22Rv1 (cell line): ENCODE results near the gene OR7E24.

Experiments
- H3K27ac ChIP-seq: fragments of 450-650 bp; 2 replicates; pipeline ENCODE4 v1.5.1; 2017
- CTCF ChIP-seq: fragments of 450-650 bp; IDR thresholded peaks from 2 replicates; pipeline ENCODE4 v1.5.1; 2017; ENCODE audit warnings: mild to moderate bottlenecking
- ZFX ChIP-seq: fragments of 450-650 bp; IDR thresholded peaks from 2 replicates; pipeline ENCODE4 v1.6.1; 2017; ENCODE audit warnings: antibody characterized with exemption, borderline replicate concordance

Gene OR7E24

DNA sequence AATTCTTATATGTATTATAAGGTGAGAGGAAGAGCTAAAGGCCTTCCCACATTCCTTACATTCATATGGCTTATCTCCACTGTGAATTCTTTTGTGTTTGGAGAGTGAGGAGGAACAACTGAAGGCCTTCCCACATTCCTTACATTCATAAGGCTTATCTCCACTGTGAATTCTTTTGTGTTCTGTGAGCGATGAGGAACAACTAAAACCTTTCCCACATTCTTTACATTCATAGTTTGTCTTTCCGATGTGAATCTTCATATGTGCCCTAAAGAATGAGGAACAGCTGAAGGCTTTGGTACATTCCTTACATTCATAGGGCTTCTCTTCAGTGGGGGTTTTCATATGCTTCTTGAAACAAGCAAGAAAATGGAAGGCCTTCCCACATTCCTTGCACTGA lies 45.6 kb downstream of the OR7E24 start:
- H3K27ac ChIP-seq, result no peak overlapping the region

More for the DNA sequence above, 45.6 kb downstream of the OR7E24 start:
- TF ChIP-seq CTCF (no peak), ZFX (no peak)
